ENCODE measurements around the gene ZNF423.
"Not testable (repeated sequence)": the region's sequence is repeated elsewhere in the genome, so short reads cannot be mapped to it uniquely, and the experiment has no call there.

ZNF423 gene

DNA sequence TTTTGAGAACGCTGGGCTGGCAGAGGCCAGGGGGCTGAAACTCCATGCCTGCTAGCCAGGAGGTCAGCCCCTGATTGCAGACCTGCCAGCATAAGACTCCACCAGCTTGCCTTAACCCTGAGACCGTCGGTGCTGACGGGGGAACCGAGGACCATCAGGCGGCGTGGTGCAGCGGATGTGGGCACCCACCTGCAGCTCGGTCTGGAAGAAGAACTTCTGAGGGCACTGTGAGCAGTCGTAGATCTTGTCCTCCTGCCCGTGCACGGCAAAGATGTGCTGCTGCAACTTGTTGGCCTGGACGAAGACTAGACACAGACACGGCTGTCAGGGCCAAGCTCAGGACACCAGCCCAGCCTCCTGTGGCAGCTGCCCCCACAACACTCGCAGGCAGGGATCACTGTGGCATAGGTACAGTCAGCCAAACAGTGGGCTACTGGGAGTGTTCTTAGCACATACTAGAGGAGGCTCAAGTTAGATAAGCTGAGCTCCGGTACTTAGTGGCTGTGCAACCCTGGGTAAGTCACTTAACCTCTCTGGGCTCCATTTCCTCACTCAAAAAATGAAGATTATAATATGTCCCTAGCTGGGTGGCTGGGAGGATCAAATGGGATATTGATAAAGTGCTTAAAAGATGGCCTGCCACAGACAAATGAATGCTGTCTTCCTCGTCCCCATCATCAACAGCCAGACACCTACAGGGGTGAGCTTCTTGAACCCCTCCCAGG is 332.3 kb downstream of the ZNF423 start:
- no peak for DNase-seq

- DNase-seq = no peak
Measured at GRCh38 chr16:49521734-49522325, 334.1 kb downstream of the ZNF423 start.

DNA sequence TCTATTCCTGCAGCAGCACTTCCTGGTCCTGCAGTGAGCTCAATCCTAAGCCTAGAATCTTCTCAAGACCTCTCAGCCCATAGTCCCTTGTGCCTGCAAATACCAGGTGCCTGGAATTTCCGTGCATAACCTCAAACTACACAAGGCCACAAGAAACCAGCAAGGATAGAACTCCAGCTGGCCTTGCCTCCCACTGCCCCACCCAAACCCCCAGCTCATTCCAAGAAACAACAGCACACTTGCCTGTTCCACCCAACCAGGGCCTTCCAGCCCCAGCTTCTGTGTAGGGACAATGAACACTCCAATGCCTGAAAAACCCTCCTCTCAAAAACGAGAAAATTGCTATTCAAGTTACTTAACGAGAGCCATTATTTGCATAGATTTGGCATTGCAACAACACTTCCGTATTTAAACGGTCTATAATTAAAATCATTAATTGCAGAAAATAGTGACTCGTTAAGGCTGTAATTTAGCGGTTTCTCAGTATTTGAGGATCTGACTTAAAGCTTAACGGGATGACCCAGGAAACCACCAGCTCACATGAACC is 335.3 kb downstream of the ZNF423 start:
- no peak for DNase-seq

DNA sequence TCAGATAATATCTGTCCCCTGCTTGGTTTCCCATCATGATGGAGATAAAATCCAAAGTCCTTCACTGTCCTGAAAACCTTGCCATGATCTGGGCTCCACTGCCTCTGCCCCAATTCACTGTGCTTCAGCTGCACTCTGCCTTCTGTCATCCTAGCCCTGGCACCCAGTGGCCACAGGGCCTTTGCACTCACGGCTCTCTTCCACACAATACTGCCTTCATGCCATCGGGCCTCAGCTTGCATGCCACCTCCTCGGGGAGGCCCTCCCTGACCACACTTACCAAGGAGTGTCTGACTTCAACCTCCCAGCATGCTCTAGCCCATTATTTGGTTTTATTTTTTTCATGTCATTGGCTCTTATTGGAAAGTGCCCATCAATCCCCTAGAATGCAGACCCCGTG is 336.2 kb downstream of the ZNF423 start:
- no peak for DNase-seq

DNA sequence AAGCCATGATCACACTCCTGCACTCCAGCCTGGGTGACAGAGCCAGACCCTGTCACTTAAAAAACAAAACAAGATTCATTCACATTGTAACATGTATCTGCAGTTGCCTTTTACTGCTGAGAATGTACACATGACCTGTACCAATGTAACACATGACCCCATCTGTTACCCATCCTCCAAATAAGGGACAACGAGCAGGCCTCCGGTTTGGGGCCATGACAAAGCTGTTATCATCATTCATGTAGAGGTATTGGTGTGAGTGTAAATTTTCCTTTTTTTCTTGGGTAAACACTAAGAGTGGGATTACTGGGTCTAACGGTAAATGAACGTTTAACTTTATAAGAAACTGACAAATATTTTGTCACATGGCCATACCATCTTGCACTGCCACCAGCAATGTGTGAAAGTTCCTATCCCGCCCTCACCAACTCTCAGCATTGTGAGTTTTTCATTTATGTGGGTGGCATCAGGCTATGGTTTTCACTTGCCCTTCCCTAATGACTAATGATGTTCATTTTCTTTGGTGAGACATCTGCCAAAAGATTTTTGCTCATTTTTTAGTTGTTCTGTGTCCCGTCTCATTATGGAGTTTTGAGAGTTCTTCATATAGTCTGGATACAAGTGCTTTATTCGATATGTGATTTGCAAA is 336.8 kb downstream of the ZNF423 start:
- no peak for DNase-seq

DNA sequence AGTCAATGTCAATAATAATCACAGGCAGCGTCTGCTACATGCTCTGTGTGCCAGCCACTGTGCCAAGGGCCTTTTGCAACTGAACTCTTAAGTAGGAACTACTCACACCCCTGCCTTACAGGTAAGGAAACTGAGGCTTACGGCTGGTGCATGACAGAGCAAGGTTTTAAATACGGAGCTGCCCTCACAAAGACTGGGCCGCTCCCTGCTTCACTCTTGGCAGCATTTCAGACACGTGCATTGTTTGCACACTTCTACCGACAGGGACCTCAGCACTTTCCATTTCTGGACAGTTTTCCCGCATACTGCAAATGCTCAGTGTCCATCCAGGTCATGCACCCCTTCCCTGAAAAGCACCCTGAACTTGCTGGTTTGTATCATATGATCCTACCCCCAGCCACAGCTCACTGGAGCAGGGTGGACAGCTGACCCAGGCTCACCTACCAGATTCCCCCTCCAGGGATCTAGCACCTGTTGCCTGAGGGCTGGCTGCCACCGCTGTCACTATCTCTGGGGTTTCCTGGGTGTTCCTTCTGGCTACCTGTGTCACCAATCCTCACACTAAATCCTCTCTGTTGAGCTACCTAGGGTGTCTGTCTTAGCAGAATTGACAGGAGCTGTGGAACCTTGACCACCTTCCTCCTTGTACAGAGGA is 339.4 kb downstream of the ZNF423 start:
- DNase-seq = no peak

GRCh38 chr16:49515861-49516260 is 340.1 kb downstream of the ZNF423 start:
- DNase-seq = no peak

GRCh38 chr16:49515016-49515565 is 340.8 kb downstream of the ZNF423 start:
- no peak for DNase-seq

GRCh38 chr16:49514073-49514980 is 341.6 kb downstream of the ZNF423 start:
- no peak for DNase-seq

GRCh38 chr16:49513040-49513439 is 342.9 kb downstream of the ZNF423 start:
- DNase-seq = no peak

- no peak for DNase-seq
Measured at GRCh38 chr16:49510654-49511305, 345.1 kb downstream of the ZNF423 start.

DNA sequence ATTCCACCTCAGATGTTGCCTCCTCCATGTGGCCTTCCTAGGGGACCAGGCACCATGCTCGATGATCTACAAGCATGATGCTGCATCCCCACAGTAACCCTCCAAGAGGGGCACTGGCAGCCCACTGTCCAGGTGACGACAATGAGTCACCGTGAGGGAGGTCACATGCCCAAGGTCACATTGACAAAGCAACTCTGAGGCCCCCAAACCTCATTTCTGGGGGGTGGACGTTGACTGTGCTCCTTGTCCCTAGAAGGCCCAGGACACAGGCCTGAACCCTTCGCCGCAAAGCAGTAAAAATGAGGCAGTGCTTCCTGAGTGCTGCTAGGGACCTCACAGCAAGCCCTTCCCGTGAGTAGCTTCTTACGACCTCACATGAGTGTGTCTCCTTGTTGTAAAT is 345.8 kb downstream of the ZNF423 start:
- DNase-seq = no peak

GRCh38 chr16:49506058-49507013 is 349.6 kb downstream of the ZNF423 start:
- DNase-seq = not testable (repeated sequence)

- no peak for DNase-seq
Measured at GRCh38 chr16:49505556-49505955, 350.4 kb downstream of the ZNF423 start.

DNA sequence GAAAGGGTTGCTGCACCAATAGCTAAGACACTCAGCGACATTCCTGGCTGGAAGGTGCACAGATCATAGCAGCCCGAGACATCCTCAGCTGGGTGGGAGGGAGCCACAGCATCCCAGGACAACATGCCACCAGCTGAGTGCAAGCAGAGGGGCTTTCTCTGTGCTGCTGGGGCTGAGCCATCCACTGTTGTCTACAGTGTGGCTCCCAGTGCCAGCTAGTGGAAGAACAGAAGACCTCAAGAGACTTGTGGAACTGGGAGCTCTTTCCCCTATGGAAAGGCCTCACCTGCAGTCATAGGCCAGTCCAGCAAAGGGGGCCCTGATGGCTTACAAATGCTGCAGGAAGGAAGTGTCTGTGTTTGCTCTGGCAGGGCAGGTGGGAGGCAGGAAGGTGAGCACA is 351.3 kb downstream of the ZNF423 start:
- DNase-seq = no peak

DNA sequence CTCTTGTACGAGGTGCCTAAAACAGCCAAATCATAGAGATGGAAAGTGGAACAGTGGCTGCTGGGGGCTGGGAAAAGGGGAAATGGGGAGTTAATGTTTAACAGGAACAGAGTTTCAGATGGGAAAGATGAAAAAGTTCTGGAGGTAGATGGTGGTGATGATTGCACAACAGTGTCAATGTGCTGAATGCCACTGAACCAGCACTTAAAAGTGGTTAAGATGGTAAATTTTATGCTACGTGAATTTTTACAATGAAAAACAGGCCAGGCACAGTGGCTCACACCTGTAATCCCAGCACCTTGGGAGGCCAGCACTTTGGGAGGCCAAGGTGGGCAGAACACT is 351.9 kb downstream of the ZNF423 start:
- no peak for DNase-seq

DNA sequence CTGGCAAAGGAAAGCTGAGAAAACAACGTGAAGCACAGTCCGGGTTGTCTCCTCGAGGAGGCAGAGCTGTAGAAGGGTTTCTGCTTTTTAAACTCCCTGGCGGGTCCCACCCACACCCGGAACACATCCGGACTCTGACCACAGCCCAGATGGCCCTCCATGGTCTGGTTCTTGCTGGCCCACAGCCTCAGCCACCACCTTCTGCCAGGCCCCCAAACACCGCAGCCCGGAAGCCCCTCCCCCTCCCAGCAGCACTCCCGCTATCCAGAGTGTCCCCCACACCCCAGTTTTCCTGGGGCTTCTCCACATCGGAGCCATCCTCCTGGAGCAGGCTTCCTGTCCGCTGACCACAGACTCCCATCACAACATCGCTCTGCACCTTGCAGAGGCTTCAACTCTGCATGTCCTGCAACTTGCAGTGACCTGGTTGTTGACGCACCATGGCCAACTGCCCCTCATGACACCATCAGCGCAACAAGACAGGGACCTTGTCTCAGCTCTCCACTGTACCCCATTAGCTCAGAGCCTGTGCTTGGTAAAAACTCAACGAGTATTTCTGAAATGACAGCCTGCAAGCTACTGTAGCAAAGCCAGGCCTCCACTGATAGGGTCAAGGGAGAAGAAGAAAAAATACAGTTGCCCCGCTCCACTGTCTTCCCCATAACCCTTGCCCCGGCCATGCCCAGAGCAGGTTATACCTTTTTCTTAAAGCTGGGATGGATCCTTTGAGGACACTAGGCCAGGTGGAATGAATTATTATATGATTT is 352.5 kb downstream of the ZNF423 start:
- no peak for DNase-seq

- no peak for DNase-seq
Measured at GRCh38 chr16:49502136-49502881, 353.6 kb downstream of the ZNF423 start.

All from effector CD4-positive, alpha-beta T cell (primary cell).